Esophagus (tissue), 2 donors: ENCODE measurements around the gene NCOA3. TPM values are rescaled to one million over a fixed set of nuclear protein-coding genes. Genes with fewer than 3 reads are reported as not detected.

Experiments used
- H3K27ac ChIP-seq, 2 donors: one replicate each; pipeline ENCODE4 v1.5.1; 2013; ENCODE audit warnings: low read depth in 2 of 2, mild to moderate bottlenecking in 2 of 2, inconsistent platforms in 1 of 2, low read length in 1 of 2, moderate library complexity in 1 of 2
- H3K27me3 ChIP-seq, 2 donors: one replicate each; pipeline ENCODE4 v1.6.1; 2013; ENCODE audit warnings: low read length in 2 of 2, control low read depth in 1 of 2, mild to moderate bottlenecking in 1 of 2; ENCODE audit not compliant: insufficient read depth in 2 of 2, control insufficient read depth in 1 of 2
- H3K36me3 ChIP-seq, 2 donors: one replicate each; pipeline ENCODE4 v1.6.1; 2013; ENCODE audit warnings: low read length in 1 of 2; ENCODE audit not compliant: control insufficient read depth in 2 of 2, insufficient read depth in 2 of 2
- H3K4me1 ChIP-seq, 2 donors: one replicate each; pipeline ENCODE4 v1.6.1; 2013; ENCODE audit warnings: low read length in 1 of 2; ENCODE audit not compliant: control insufficient read depth in 2 of 2, insufficient read depth in 2 of 2
- H3K4me3 ChIP-seq, 2 donors: one replicate each; pipeline ENCODE4 v1.5.1; 2013; ENCODE audit warnings: low read length in 2 of 2, mild to moderate bottlenecking in 2 of 2, low read depth in 1 of 2, moderate library complexity in 1 of 2
- H3K9me3 ChIP-seq, 2 donors: one replicate each; pipeline ENCODE4 v1.6.1; 2013; ENCODE audit warnings: mild to moderate bottlenecking in 2 of 2, low read depth in 1 of 2, low read length in 1 of 2, moderate library complexity in 1 of 2; ENCODE audit not compliant: control insufficient read depth in 2 of 2, insufficient read depth in 1 of 2
- WGBS, 2 donors: extraction: QIAGEN DNeasy Blood & Tissue Kit; methylation state at CpG; one replicate each; pipeline ENCODE4 v1.1.7; 2013; 5-methylcytosine and 5-hydroxymethylcytosine counted together
- polyA plus RNA-seq, 2 donors: library from polyadenylated mRNA; stranded (reverse); fragments of 200-250 nt; gene quantifications; one replicate each; pipeline ENCODE4 v1.2.3, GENCODE V29; 2013
- donor health status: healthy with polysubstance abuse.
- donor health status: Bipolar disorder and iron deficiency.

Gene NCOA3
- polyA plus RNA-seq, 2 donors, result 7.2 to 7.8 TPM

- WGBS, 2 donors, result 89% methylated on average over 2 of the region's 2 CpGs
- no peaks in the 10 kb centered on the region for H3K9me3 ChIP-seq
- H3K36me3 ChIP-seq, result no peaks in the 10 kb centered on the region
- no peak overlapping the region for H3K4me3 ChIP-seq
- no peaks in the 10 kb centered on the region for H3K4me1 ChIP-seq
- H3K27ac ChIP-seq, result no peak overlapping the region
- H3K27me3 ChIP-seq, result no peaks in the 10 kb centered on the region
Observed at GRCh38 chr20:47612670-47613069, 111.0 kb downstream of the NCOA3 start.

DNA sequence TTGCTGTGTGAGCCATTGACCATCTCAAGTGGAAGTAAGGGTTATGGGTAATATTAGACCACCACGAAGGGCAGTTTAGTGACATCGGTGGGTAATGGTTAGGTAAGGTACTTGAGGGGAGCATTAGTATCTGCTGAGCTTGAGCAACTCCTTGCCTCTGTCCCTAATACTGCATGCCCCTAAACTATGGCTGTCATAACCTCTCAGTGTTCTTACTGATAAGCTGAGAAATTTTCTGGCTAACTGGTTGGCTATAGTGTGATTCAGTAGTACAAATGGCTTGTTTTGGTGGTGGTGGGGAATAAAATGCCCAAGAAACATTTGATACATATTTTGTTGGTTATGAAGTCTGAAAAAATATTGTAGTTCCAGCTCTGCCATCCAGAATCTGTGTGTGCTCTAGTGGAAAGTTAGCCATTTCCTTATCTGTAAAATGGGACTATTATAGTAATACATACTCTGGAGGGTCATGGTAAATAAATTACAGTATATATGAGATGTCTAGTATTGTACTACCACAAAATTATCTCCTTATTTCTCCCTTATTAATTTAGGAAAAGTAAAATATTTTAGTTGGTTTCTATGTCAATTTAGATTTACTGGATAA lies 113.1 kb downstream of the NCOA3 start:
- H3K36me3 ChIP-seq, result no peaks in the 10 kb centered on the region
- 97 to 98% methylated on average over 2 of the region's 2 CpGs for WGBS, 2 donors
- H3K27me3 ChIP-seq, result no peaks in the 10 kb centered on the region
- H3K9me3 ChIP-seq, result no peaks in the 10 kb centered on the region
- H3K4me3 ChIP-seq, result no peak overlapping the region
- no peaks in the 10 kb centered on the region for H3K4me1 ChIP-seq
- no peak overlapping the region for H3K27ac ChIP-seq

DNA sequence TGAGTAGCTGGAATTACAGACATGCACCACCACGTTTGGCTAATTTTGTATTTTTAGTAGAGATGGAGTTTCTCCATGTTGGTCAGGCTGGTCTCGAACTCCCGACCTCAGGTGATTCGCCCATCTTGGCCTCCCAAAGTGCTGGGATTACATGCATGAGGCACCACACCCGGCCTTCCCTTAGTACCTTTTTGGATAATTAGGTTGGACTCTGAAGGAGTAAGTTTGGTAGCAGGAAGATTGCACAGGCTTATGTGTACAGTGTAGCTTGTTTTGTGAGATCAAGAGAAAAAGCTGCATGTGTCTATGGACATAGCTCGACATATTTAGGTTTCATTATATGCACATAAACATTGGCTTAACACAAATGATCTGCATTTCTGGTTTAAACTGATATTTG lies 116.8 kb downstream of the NCOA3 start:
- WGBS, 2 donors, result 87 to 89% methylated on average over 6 of the region's 6 CpGs
- Histone ChIP-seq H3K4me1 (no peaks in the 10 kb centered on the region), H3K27me3 (no peaks in the 10 kb centered on the region), H3K27ac (no peak overlapping the region), H3K9me3 (no peaks in the 10 kb centered on the region), H3K36me3 (peaks cover 0 to under 1% of the 10 kb centered on the region in 2 donors), H3K4me3 (no peak overlapping the region)

- no peaks in the 10 kb centered on the region for H3K27me3 ChIP-seq
- H3K27ac ChIP-seq, result no peak overlapping the region
- H3K4me3 ChIP-seq, result no peak overlapping the region
- H3K9me3 ChIP-seq, result no peaks in the 10 kb centered on the region
- no peaks in the 10 kb centered on the region for H3K4me1 ChIP-seq
- WGBS, 2 donors, result 48 to 49% methylated on average over 8 of the region's 8 CpGs
- peaks cover 0 to 5% of the 10 kb centered on the region in 2 donors for H3K36me3 ChIP-seq
Observed at GRCh38 chr20:47620808-47621805, 119.4 kb downstream of the NCOA3 start.

DNA sequence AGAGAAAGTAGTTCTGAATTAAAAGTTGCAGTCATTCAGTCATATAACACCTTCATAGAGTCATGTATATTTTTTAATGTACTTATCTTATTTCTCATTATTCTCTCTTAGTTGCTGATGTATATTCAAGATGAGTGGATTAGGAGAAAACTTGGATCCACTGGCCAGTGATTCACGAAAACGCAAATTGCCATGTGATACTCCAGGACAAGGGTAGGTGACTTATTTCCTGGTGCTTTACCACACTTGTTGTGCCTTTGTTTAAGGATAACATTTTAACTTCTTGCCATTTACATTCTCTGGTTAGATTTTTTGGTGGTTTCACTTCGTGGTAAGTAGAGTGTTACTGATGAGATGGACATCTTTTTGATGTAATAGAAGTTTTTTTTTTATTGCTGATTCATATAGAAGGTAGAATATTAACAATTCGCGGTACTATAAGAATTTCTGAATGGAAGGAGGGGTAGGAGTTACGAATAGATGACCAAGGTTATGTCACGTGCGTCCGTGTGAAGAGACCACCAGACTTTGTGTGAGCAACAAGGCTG lies 120.5 kb downstream of the NCOA3 start:
- H3K27me3 ChIP-seq, result no peaks in the 10 kb centered on the region
- H3K4me1 ChIP-seq, result no peaks in the 10 kb centered on the region
- H3K36me3 ChIP-seq, result peaks cover 0 to 5% of the 10 kb centered on the region in 2 donors
- 90 to 92% methylated on average over 9 of the region's 9 CpGs for WGBS, 2 donors
- no peak overlapping the region for H3K27ac ChIP-seq
- no peak overlapping the region for H3K4me3 ChIP-seq
- H3K9me3 ChIP-seq, result no peaks in the 10 kb centered on the region

DNA sequence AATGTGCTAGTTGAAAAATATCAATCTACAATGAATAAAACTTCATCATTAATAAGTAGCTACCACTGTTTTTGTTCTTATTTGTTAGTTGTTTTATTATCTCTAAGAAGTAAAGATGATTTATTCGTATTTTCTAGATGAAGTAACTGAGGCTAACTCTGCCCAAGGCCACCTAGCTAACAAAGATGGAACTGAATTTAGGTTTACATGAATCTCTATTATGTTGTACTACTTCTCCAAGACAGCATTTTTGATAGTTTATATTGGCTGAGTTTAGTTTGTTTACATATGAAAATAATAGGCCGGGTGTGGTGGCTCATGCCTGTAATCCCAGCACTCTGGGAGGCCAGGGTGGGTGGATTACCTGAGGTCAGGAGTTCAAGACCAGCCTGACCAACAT lies 121.5 kb downstream of the NCOA3 start:
- no peak overlapping the region for H3K27ac ChIP-seq
- no peaks in the 10 kb centered on the region for H3K4me1 ChIP-seq
- peaks cover 0 to 7% of the 10 kb centered on the region in 2 donors for H3K36me3 ChIP-seq
- H3K27me3 ChIP-seq, result no peaks in the 10 kb centered on the region
- 68 to 75% methylated on average over 2 of the region's 2 CpGs for WGBS, 2 donors
- H3K4me3 ChIP-seq, result no peak overlapping the region
- H3K9me3 ChIP-seq, result no peaks in the 10 kb centered on the region

- Histone ChIP-seq H3K9me3 (no peaks in the 10 kb centered on the region), H3K4me3 (no peak overlapping the region), H3K4me1 (no peaks in the 10 kb centered on the region), H3K36me3 (peaks cover 0 to 9% of the 10 kb centered on the region in 2 donors), H3K27me3 (no peaks in the 10 kb centered on the region), H3K27ac (no peak overlapping the region)
- 92 to 93% methylated on average over 4 of the region's 4 CpGs for WGBS, 2 donors
Observed at GRCh38 chr20:47627540-47627939, 125.9 kb downstream of the NCOA3 start.

DNA sequence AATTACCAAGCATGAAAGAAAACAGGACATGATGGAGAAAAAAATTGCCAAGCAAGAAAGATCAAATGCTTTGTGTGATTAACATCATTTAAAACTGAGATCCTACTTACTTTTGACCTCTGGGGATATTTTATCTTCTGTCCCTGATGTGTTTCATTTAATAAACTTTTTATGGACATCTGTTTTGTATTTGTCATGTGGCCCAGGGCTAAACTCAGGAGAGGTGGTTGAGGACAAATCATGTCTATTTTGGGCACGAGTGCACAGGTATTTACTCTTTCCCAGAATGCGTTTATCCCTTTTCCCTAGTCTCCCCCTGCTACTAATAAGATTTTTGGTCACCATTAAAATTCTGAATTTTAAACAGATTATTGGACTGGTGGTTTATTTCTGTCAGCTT lies 128.2 kb downstream of the NCOA3 start:
- WGBS, 2 donors, result 82 to 92% methylated on average over 2 of the region's 2 CpGs
- Histone ChIP-seq H3K27ac (no peak overlapping the region), H3K27me3 (no peaks in the 10 kb centered on the region), H3K4me3 (no peak overlapping the region), H3K9me3 (no peaks in the 10 kb centered on the region), H3K4me1 (no peaks in the 10 kb centered on the region), H3K36me3 (peaks cover 0 to 4% of the 10 kb centered on the region in 2 donors)

DNA sequence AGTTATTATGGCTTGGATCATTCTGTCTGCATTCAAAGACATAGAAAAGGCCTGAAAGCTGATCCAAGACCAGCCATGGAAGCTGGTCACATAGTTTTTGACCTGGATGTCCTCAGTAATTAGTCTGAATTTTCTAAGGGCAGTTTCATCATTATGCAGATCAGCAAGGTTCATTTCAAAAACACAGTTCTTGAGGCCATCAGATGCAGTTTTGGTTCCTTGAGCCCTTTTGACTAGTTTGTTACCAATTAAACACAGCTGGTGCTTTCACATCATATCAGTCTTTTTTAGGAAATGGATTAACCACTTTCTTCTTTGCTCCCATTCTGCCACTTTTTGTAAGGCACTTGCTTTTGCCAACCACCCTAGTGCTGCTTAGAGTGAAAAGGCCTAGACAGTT lies 129.4 kb downstream of the NCOA3 start:
- Histone ChIP-seq H3K36me3 (peaks cover 3 to 8% of the 10 kb centered on the region in 2 donors), H3K9me3 (no peaks in the 10 kb centered on the region), H3K27me3 (no peaks in the 10 kb centered on the region), H3K27ac (no peak overlapping the region), H3K4me3 (no peak overlapping the region), H3K4me1 (no peaks in the 10 kb centered on the region)
